NT2/D1 (cell line): ENCODE measurements around the gene HIBADH.

Experiments used
- SUZ12 ChIP-seq: IDR thresholded peaks from 2 replicates; pipeline ENCODE4 v1.6.1; 2011; ENCODE audit not compliant: insufficient read length, insufficient read depth; ENCODE audit errors: extremely low read depth
- YY1 ChIP-seq: IDR thresholded peaks from 2 replicates; pipeline ENCODE4 v1.6.1; 2011; ENCODE audit not compliant: insufficient read length, insufficient read depth
- ZNF274 ChIP-seq: IDR thresholded peaks from 2 replicates; pipeline ENCODE4 v1.6.1; 2011; ENCODE audit warnings: mild to moderate bottlenecking, low read depth, low read length

DNA sequence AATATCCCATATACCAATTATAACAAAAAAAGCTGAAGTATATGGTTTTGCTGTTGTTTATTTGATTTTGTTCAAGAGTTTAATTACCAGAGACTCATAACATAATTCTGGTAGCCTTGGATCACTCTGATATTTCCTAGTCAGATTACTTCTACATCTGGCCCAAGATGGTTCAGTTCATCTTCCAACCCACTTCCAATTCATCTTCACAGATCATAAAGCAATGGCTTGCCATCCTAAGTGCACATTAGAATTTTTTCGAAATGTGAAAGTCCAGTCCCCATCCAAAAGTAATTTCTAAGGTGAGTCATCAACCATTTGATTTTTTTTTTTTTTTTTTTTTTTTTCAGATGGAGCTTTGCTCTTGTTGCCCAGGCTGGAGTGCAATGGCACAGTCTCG is 8.0 kb upstream of the HIBADH start:
- TF ChIP-seq YY1 (no peak), ZNF274 (no peak), SUZ12 (no peak)
